Activated CD8-positive, alpha-beta memory T cell treated with anti-CD3 and anti-CD28 coated beads, Interleukin-2, amount 10 ng/mL, durations not matched to agents 7 days and 5 days (primary cell): ENCODE results near the gene USP22. TPM values are rescaled to one million over a fixed set of nuclear protein-coding genes. Genes with fewer than 3 reads are reported as not detected.

Experiments used
- ATAC-seq: fragments of 150-1000 bp; cut with Tn5 transposase; one replicate; pipeline ENCODE4 v1.10.0; 2021; ENCODE audit warnings: moderate library complexity
- CTCF ChIA-PET: fragments of 350-600 bp; sonication (Branson Sonifier 250); formaldehyde crosslinking; loops from one replicate; lab custom pipeline; 2021; ENCODE audit warnings: antibody characterized with exemption; lab: Charles Lee
- DNase-seq: peaks from one replicate; pipeline ENCODE4 v3.0.0-alpha.2; 2020
- H3K27ac Mint-ChIP-seq: one replicate; pipeline ENCODE4 v1.8.0; 2021; ENCODE audit warnings: mild to moderate bottlenecking, mixed read lengths
- H3K27me3 Mint-ChIP-seq: one replicate; pipeline ENCODE4 v1.8.0; 2021; ENCODE audit warnings: mixed read lengths
- H3K36me3 Mint-ChIP-seq: one replicate; pipeline ENCODE4 v1.8.0; 2021; ENCODE audit warnings: mild to moderate bottlenecking, mixed read lengths
- H3K4me1 Mint-ChIP-seq: one replicate; pipeline ENCODE4 v1.8.0; 2021; ENCODE audit warnings: mixed read lengths
- H3K4me3 Mint-ChIP-seq: one replicate; pipeline ENCODE4 v1.8.0; 2021; ENCODE audit warnings: mild to moderate bottlenecking, moderate library complexity, mixed read lengths
- H3K9me3 Mint-ChIP-seq: one replicate; pipeline ENCODE4 v1.8.0; 2022; ENCODE audit warnings: low read depth, mixed read lengths
- total RNA-seq, 2 experiments: library from RNA; stranded (reverse); gene quantifications; one replicate each; pipeline ENCODE4 v1.2.3, GENCODE V29; 2021

Gene USP22
- total RNA-seq, 2 experiments from 2014 or later: 120 to 180 TPM

DNA sequence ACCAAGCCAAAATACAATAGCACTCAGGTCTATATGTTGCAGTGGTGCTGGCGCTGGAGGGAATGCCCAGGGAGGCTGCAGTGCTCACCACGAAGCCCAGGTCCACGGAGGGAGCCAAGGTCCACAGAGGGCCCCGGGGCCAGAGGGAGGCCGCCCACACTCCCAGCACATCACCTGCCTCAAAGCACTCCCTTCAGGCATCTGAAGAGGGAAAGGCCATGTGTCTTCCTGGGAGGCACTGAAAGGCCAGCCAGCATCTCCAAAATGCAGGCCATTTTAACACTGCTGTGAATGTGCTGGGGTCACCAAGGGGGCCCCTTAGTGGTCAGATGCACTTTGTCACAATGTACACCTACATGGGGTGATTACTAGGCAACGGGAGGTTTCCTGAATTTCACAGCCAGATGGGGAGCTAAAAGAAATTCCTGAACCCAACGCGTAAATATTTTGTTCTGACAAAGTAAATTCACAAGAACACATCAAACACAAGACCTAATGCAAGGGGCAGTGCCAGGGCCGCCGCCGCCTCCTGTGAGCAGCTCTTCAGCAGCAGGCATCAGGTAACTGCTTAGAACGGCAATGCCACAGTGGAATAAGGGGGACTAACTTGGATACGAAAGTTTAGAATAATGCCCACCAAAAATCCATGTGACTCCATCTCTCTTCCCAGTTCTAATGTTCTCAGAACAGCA, 42.8 kb downstream of the USP22 start:
- Mint-ChIP-seq H3K4me1 (peaks cover 22% of the 10 kb centered on the region), H3K9me3 (no peaks in the 10 kb centered on the region), H3K27me3 (no peaks in the 10 kb centered on the region), H3K4me3 (no peak overlapping the region), H3K36me3 (peaks cover 29% of the 10 kb centered on the region), H3K27ac (no peak overlapping the region)
- DNase-seq (no peak), ATAC-seq (no peak)
- CTCF ChIA-PET: no interaction called here

DNA sequence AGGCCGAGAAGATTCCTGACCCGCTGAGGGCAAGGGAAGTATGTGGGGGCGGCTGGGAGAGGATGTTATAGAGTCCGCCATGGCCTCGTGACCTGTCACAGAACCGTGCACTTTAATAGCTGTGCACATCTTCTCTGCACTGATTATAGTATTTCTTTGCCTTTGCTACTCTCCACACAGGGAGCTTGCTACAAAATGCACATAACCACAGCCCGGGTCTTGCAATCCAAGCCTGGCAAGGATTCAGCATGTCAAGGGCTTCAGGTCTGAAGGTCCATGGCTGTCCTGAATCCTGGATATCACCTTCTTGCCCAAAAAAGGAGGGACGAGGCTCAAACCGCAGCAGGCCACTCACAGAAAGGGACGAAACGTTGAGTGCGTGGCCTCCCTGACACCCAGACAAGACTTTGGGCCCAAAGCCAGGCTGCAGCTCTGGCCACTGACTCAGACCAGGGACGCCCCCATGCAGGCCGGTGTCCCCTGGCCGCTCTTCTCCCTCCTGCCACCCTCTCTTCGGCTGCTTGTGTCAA, 43.7 kb downstream of the USP22 start:
- Mint-ChIP-seq H3K27me3 (no peaks in the 10 kb centered on the region), H3K4me3 (no peak overlapping the region)
- CTCF ChIA-PET: interaction anchor here (0.6 kb wide), 1 partner anchor 10 kb away, joined by 3 read pairs; no protein-coding TSS in a partner anchor

DNA sequence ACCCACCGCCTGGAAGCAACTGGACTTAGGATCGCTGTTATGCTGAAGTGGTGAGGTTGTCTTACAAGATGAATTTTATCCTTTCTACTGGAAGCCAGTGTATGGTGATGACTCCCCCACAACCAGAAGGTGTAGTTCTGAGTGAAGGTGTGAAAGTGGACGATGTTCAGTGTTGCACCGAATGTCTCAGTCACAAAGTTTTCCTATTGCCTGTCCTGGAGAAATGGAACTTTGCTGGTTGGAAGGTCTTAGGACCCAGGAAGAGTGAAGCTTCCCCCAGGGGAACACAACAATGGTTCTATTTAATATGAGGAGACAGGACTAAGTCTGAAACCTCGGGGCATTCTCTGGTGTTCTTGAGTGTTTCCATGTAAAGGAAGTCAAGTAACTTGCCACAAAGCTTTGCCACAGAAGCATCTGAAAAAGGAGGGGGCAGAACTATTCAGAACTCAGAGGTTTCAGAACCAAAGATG, 44.2 kb downstream of the USP22 start:
- H3K9me3 Mint-ChIP-seq: no peaks in the 10 kb centered on the region
- H3K27me3 Mint-ChIP-seq: no peaks in the 10 kb centered on the region
- DNase-seq (no peak), ATAC-seq (no peak)
- CTCF ChIA-PET: interaction anchor here (0.6 kb wide), 1 partner anchor 11 kb away, joined by 3 read pairs; no protein-coding TSS in a partner anchor
- peak overlapping the region; percentile 63 for H3K27ac Mint-ChIP-seq
- peaks cover 21% of the 10 kb centered on the region for H3K36me3 Mint-ChIP-seq
- peaks cover 22% of the 10 kb centered on the region for H3K4me1 Mint-ChIP-seq
- H3K4me3 Mint-ChIP-seq: no peak overlapping the region

More for the DNA sequence above, 43.7 kb downstream of the USP22 start:
- DNase-seq: no peak
- Mint-ChIP-seq H3K4me1 (peaks cover 22% of the 10 kb centered on the region), H3K36me3 (peaks cover 24% of the 10 kb centered on the region), H3K9me3 (no peaks in the 10 kb centered on the region), H3K27ac (peak overlapping the region; percentile 63)
- ATAC-seq: no peak

DNA sequence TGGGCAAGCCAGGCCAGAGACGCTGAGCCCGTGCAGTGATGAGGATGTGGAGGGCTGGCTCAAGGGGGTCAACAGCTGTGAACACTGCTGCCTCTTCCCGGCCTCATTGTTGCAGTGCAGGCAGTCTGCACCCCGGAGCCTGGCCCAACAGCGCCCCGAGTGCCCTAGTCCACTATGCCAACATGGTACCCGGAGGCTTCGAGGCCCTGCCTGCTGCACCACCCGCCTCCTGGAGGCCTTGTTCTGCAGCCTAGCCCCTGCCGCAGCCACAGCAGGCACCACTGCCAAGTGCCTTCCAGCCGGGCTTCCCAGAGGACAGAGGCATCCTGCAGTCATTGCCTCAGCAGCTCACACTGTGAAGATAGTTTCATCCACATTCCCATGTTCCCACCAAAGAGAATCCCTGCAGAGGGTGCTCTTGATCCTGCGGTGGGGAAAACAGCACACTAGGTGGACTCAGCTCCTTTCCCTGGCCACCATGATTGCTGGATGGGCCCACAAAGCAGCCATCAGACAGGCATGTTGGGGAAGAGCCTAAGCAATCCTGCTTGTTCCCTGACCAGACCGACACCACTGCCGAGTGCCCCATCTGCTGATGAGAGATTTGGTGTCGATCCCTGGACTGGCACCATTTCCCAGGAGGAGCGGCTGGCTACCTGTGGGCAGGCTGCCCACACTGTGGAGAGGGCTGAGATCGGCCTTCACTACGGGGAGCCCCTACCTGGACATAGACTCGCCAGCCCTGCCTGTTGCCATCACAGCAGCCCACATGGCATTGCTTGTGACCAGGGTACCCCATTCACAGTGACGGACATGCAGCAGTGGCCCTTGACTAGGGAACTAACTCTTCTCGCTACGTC, 44.9 kb downstream of the USP22 start:
- Mint-ChIP-seq H3K4me3 (no peak overlapping the region), H3K36me3 (peaks cover 16% of the 10 kb centered on the region), H3K4me1 (peaks cover 22% of the 10 kb centered on the region), H3K27ac (peak overlapping the region; percentile 63), H3K9me3 (no peaks in the 10 kb centered on the region), H3K27me3 (no peaks in the 10 kb centered on the region)
- ATAC-seq (no peak), DNase-seq (no peak)
- CTCF ChIA-PET: no interaction called here

DNA sequence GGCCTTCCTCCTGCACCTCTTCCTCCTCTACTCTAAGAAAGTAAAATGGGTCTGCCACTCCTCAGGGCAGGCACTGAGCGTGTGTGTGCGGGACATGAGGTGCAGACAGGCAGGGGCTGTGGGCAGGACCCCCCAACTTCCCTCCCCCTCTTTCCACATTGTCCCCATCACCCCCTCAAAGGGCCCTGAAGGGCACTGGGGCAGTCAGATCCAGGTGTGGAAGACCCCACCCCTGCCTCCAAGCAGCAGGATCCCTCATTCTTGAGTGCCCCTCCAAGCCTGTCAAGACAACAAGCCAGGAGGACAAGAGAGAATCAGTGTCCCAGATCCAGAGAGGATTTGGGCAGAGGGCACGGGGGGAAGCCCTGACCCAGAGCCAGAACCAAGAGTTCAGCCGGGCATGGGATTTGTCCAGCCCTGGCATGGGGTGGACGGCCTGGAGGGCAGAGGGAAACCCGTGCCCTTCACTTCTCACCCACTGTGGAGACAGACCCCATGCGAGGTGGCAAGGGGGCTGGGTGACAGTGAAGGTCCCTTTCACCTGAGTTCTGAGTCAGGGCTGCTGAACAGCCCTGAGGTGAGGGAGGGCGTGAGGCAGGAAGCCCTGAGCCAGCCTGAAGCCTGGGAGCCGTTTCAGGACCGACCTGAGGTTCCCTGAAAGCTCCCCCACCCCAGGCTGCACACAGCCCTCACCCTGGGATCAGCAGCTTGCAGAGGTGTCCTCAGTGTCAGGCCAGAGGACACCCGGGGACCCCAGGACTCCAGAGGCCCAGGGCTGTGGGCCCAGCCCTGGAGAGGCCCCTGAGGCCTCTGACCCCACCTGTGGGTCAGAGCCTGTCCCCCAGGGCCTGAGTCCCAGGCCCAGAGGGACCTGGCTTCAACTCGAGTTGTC, 45.8 kb downstream of the USP22 start:
- Mint-ChIP-seq H3K4me1 (peaks cover 22% of the 10 kb centered on the region), H3K27me3 (no peaks in the 10 kb centered on the region), H3K9me3 (no peaks in the 10 kb centered on the region), H3K36me3 (peaks cover 10% of the 10 kb centered on the region), H3K27ac (no peak overlapping the region), H3K4me3 (no peak overlapping the region)
- ATAC-seq: no peak
- DNase-seq: no peak
- CTCF ChIA-PET: no interaction called here

DNA sequence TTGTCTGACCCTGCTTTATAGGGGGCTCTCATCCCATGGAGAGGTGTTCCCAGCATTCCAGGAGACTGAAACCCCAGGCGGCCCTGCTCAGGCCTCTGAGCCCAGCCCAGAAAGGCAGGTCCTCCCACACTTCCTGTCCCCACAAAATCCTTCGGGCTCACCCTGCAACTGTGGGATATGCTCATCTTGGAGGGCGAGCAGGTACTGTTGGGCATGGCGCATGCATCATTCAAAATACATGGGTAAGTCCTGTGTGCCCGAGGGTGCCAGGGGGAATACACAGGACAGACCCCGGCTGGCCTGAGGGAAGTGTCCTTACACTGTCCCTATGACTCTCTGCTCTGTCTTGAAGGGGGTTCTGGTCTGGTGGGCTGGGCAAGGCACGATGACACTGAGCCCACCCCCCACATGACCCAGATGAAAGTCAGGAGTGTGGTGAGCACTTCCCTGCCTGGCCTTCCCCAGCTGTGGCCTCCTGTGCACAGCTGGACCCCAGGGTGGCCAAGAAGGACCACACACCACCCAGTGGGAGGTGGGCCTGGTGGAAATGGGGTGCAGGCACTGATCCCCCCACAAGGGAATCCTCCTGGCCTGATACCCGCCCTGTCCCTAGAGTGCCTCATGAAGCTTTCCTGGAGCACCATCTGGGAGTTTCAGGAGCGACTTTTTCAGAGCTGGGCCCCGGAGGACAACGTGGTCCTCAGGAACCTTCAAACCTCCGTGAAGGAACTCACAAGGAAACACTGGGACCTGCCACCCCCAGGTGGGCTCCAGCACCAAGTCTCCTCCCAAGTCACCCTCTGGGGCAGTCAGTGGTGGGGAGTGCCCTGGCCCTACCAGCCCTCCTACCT, 46.7 kb downstream of the USP22 start:
- CTCF ChIA-PET: no interaction called here
- peaks cover 17% of the 10 kb centered on the region for H3K4me1 Mint-ChIP-seq
- no peak overlapping the region for H3K4me3 Mint-ChIP-seq
- no peak for ATAC-seq
- H3K36me3 Mint-ChIP-seq: peaks cover 3% of the 10 kb centered on the region
- no peaks in the 10 kb centered on the region for H3K27me3 Mint-ChIP-seq
- H3K9me3 Mint-ChIP-seq: no peaks in the 10 kb centered on the region
- no peak for DNase-seq
- no peak overlapping the region for H3K27ac Mint-ChIP-seq

DNA sequence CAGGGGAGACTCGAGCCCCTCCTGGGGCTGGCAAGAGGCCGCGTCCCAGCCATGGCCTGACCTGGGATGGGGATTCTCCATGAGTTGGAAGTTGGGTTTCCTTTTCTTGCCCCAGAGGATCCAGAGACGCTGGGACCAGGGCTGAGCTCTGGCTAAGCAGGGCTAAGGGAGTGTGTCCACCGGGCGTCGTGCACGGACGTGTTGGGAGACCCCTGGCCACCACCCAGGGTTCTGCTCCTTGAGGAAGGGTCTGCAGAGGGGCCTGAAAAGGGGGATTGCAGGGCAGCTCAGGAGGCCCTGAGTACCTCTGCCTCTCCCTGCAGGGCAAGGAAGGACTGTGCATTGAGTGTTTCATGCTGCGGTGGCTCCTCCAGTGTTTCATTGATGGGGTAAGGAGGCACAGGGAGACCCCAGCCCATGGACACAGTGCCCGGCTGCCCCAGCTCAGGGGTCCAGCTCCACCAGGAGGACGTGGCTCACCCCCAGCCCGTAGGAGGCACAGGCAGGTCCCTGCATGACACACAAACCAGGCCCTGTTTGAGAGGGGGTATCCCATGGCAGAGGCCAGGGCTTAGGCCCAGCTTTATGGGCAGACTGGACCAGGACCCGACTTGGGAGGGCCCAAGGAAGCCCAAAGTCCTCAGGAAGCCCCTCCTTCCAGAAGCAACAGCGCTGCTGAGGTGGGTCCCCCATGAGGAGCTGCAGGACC, 47.5 kb downstream of the USP22 start:
- peaks cover 3% of the 10 kb centered on the region for H3K36me3 Mint-ChIP-seq
- H3K4me1 Mint-ChIP-seq: peaks cover 13% of the 10 kb centered on the region
- no peak overlapping the region for H3K27ac Mint-ChIP-seq
- H3K27me3 Mint-ChIP-seq: no peaks in the 10 kb centered on the region
- no peaks in the 10 kb centered on the region for H3K9me3 Mint-ChIP-seq
- CTCF ChIA-PET: no interaction called here
- ATAC-seq (no peak), DNase-seq (no peak)
- H3K4me3 Mint-ChIP-seq: no peak overlapping the region

DNA sequence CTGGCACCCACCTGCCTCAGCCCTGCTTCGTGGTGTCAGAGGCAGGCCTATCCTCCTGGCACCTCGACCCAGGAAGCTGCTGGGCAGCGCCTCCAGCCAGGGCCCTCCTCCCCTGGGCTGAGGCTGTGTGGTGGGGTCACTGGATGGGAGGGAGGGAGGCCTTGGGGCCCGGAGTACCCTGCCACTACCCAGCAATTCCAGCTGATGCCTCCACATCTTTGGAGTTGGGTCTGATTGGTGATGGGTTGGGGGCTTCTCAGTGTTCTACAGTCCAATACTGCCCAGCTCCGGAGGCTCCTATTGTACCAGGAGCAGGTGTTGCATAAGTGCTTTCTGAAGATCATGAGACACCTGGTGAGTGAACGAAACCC, 48.0 kb downstream of the USP22 start:
- no peak overlapping the region for H3K4me3 Mint-ChIP-seq
- no peak overlapping the region for H3K27ac Mint-ChIP-seq
- no peaks in the 10 kb centered on the region for H3K27me3 Mint-ChIP-seq
- H3K4me1 Mint-ChIP-seq: peaks cover 12% of the 10 kb centered on the region
- peaks cover 3% of the 10 kb centered on the region for H3K36me3 Mint-ChIP-seq
- ATAC-seq (no peak), DNase-seq (no peak)
- no peaks in the 10 kb centered on the region for H3K9me3 Mint-ChIP-seq
- CTCF ChIA-PET: no interaction called here

DNA sequence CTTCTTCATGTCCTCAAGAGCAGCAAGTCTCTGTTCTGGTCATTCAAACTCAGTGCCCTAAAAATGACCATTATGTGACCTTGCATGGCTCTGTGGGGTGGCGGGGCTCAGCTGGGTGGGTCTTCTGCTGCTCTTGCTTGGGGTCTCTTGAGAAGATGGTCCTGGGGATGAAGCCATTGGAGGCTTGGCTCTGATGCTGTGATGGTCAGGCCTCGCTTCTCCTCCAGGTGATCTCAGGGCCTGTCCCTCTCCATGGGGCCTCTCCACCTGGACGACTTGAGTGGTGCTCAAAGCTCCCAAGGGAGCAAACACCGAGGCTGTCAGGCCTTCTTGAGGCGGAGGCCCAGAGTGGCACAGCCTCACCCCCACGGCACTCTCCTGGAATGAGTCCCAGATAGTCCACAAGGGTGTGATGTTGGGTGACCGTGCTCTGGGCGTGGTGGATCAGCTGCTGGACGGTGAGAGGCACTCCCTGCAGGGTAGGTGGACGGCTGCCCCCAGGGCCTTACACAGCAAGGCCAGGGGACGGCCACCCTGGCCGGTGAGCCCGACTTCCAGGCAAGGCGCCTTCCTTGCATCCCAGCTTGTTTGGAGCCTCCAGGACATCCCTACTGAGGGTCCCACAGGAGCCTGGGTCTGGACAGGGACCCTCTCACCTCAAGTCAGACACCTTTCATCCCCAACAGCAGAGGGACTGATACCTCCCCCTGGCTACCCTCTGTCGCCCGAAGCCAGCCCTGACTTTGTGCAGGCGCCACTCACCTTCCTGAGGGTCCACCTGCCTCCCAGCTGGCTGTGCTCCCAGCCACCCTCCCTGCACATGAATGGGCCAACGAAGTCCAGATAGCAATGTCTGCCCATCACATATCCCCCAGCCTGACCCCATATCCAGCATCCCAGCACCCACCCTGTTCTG, 48.7 kb downstream of the USP22 start:
- H3K4me1 Mint-ChIP-seq: peaks cover 8% of the 10 kb centered on the region
- H3K36me3 Mint-ChIP-seq: no peaks in the 10 kb centered on the region
- no peak overlapping the region for H3K27ac Mint-ChIP-seq
- no peak for ATAC-seq
- no peaks in the 10 kb centered on the region for H3K27me3 Mint-ChIP-seq
- no peak overlapping the region for H3K4me3 Mint-ChIP-seq
- no peak for DNase-seq
- CTCF ChIA-PET: interaction anchor here (0.6 to 2.0 kb wide), 11 partner anchors 9 to 260 kb away, joined by 3 to 15 read pairs (median 3); partner anchors contain the start of gene USP22
- no peaks in the 10 kb centered on the region for H3K9me3 Mint-ChIP-seq

DNA sequence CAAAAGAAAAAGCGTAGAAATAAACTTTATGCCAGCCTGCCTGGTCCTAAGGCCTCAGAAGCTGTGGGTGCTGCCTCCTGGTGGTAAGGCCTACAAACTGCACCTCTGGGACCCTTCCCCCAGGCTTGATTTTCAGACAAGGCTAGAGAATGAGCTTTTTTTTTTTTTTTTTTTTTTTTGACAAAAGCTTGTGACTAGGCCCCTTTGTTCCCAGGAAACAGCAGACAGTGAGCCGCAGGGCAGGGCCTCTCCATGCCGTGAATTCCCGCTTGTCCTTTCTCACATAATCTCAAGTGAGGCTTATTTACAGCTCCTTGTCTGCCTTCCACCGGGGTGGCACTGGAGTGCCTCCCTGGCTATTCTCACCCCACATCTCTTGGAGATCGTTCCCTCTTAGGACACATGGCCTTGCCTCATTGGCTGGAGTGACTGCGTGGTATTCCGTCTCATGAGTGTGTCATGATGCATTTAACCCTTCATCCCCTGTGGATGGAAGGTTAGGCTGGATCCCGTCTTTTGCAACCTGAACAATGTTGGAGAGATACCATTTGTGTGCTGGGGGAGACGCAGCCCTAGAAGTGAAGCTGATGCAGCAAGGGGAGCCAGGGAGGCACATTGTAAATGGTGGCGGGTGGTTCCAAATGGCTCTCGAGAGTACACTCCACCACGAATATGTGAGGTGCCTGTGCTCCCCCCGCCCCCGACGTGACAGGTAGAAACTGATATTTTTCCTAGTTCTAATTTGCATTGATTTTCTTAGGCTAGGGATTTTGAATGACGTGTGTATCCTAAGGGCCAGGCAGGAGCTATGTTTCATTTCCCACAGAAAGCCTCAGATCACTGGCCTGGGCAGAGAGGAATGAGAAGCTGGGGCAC, 49.6 kb downstream of the USP22 start:
- Mint-ChIP-seq H3K9me3 (no peaks in the 10 kb centered on the region), H3K4me3 (no peak overlapping the region), H3K36me3 (no peaks in the 10 kb centered on the region), H3K4me1 (no peaks in the 10 kb centered on the region), H3K27ac (no peak overlapping the region), H3K27me3 (no peaks in the 10 kb centered on the region)
- DNase-seq: peak; percentile 62
- ATAC-seq: peak; percentile 59
- CTCF ChIA-PET: interaction anchor here (0.7 to 2.0 kb wide), 19 partner anchors 9 to 521 kb away, joined by 3 to 15 read pairs (median 3); partner anchors contain the start of gene USP22
